HG03097 (cell line): ENCODE results near the gene XRCC1.
"Not testable (repeated sequence)": the region's sequence is repeated elsewhere in the genome, so short reads cannot be mapped to it uniquely, and the experiment has no call there.

Experiments
- ATAC-seq: cut with Tn5 transposase; IDR thresholded peaks from one replicate; pipeline ENCODE4 v1.9.1; 2021; ENCODE audit not compliant: unreplicated experiment, low FRiP score

The XRCC1 gene

DNA sequence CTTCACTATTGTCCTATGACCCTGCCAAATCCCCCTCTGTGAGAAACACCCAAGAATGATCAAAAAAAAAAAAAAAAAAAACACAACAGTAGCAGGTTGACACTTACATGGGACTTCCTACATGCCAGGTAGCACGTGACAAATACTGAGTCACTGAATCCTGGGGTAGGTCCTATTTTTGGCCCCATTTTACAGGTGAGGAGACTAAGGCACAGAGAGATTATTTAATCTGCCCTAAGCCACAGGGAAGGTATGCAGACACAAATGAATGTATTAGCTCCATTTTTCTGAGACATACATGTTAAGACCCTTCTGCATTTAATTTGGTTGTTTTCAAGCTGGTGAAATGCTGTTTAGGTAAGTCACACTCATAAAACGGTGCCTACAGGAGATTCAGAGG is 26.6 kb downstream of the XRCC1 start:
- no peak for ATAC-seq

DNA sequence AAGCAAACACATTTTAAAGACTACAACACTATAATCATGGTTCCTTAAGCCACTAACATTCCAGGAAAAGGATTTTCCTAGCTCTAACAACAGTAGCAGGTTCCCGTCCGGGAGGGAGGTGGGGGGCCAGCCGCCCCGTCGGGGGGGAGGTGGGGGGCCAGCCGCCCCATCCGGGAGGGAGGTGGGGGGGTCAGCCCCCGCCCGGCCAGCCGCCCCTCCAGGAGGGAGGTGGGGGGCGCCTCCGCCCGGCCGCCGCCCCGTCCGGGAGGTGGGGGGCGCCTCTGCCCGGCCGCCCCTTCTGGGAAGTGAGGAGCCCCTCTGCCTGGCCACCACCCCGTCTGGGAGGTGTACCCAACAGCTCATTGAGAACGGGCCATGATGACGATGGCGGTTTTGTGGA is 27.4 kb downstream of the XRCC1 start:
- not testable (repeated sequence) for ATAC-seq

DNA sequence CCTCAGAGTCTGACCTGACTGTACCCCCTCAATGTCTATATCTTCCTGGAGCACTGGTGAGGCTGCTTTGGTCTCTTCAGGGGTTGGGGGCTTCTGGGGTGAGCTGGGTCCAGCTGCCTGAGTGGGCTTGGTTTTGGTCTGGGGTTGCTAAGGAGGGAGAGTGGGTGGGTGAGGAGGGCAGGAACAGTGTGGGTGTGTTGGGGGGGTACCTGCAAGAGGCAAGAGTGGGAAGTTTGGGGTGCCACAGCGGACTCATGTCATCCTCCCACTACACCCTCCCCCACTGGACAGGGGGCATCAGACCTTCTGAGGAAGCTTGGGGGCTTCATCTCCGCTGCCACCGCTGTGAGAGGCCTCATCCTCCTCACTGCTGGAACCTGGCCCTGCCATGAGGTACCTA is 28.7 kb downstream of the XRCC1 start:
- ATAC-seq = no peak

DNA sequence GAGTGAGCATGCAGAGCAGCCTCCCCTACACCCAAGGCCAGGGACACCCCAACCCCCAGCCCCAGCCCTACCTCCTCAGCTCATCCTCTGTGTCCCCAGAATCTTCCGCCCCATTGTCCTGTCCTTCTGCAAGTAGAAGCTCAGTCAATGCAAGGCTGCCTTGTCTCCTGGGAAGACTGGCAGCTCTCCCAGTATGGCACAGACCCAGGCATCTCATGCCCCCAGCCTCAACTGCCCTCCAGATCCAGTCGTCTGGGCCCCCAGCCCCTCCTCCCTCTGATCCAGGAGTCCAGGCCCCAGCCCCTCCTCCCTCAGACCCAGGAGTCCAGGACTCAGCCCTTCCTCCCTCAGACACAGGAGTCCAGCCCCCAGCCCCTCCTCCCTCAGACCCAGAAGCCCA is 29.3 kb downstream of the XRCC1 start:
- no peak for ATAC-seq

DNA sequence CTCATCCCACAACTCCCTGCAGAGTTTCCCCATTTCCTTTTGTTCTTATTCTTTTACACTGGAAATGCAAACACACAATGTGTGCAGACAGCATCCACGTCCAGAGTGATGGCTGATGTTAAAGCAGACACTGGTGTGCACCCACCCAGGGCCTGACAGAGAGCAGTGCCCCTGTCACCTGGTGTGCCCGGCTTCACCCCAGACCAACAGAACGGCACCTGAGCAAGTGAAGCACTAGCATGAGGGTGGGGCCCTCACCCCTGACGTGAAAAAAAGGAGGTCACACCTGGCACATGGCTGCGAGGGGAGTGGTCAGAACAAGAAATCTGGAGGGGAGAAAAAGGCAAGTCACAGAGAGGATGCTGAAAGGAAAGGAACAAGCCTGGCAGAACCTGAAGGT is 30.1 kb downstream of the XRCC1 start:
- no peak for ATAC-seq

DNA sequence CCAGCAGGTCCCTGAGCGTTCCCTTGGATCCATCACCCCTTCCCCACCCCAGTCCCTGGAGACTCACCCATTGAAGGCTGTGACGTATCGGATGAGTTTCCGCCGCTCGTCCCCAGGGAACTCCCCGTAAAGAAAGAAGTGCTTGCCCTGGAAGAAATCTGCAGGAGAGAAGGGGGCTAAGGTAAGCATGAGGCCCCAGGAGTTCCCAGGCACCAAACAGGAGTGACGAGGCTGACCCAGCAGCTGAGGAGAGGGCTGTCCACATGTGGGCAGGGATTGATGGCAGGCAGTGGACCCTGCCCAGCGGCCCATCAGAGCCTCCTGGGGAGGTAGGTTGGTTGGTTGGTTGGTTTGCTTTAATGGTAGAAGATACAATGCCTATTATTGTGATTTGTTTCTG is 31.2 kb downstream of the XRCC1 start:
- ATAC-seq = no peak

DNA sequence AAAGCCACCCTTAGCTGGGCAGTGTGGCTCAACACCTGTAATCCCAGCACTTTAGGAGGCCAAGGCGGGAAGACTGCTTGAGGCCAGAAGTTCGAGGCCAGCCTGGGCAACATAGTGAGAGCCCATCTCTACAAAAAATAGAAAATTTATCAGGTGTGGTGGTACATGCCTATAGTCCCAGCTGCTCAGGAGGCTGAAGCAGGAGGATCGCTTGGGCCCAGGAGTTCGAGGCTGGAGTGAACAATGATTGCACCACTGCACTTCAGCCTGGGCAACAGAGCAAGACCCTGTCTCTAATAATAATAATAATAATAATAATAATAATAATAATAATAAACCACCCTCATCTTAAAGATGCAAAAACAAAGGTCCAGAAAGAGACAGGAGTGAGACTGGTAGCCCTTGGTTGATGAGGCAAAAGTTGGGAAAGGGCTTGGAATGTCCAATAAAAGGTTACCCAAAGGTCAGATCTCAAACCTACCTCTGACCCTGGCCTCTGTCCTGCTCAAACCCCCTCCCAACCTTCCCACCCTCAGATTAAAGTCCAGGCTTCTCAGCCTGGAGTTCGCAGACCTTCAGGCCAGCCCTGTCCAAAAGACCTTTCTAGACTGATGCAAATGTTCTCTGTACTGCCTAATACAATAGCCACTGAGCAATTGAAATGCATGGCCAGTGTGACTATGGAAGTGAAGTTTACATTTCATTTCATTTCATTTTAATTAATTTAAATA is 33.2 kb downstream of the XRCC1 start:
- ATAC-seq = no peak

DNA sequence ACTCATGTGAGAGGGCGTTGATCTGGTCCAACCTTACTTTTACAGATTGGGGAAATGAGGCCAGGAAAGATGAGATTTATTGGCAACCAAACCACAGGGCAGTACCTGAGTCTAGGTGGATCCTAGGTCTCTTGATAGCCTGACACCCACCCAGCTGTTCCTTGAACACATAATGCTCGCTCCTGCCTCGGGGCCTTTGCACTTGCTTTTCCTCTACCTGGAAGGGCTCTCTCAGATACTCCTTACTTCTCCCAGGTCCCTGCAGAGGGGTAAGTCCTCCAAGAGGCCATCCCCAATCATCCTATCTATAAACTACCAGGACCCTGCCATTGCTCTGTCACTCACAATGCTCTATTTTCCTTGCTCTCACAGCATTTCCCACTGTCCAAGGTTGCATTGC is 34.9 kb downstream of the XRCC1 start:
- no peak for ATAC-seq

DNA sequence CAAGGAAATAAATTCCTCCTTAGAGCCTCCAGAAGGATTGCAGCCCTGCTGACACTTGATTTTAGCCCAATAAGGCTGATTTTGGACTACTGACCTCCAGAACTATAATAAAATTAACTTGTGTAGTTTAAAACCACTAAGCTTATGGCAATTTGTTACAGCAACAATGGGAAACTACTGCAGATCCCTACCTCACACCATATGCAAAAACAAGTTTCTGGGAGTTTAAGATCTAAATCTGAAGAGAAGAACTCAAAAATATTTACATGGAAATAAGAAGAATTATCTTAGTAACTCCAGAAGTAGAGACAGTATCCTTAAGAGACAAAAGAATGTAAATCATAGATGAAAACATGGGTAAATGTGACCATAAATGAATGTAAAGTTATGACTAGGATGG is 36.4 kb downstream of the XRCC1 start:
- no peak for ATAC-seq

DNA sequence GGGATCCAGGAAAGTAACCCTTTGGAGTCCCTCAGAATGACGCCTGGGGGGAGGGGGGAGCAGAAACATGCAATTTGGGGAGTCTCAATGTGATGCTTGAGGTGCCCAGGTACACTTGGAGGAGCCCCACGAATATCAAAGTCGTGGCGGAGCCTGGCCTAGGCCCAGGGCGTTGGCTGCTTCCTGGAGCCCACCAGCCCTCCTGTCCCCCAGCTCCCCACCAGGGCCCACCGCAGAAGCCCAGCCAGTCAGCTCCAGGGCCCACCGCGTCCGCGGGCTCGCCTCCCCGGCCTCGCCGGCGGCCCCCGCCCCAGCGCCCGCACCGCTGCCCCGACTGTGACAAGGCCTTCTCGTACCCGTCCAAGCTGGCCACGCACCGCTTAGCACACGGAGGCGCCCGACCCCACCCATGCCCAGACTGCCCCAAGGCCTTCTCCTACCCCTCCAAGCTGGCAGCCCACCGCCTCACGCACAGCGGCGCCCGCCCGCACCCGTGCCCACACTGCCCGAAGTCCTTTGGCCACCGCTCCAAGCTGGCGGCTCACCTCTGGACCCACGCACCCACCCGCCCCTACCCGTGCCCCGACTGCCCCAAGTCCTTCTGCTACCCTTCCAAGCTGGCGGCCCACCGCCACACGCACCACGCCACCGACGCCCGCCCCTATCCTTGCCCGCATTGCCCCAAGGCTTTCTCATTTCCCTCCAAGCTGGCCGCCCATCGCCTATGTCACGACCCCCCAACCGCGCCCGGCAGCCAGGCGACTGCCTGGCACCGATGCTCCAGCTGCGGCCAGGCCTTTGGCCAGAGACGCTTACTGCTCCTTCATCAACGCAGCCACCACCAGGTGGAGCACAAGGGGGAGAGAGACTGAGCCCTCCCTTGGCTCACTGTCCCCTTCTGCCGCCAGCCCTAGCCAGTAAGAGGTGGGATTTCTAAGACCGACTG is 40.2 kb downstream of the XRCC1 start:
- ATAC-seq = no peak

DNA sequence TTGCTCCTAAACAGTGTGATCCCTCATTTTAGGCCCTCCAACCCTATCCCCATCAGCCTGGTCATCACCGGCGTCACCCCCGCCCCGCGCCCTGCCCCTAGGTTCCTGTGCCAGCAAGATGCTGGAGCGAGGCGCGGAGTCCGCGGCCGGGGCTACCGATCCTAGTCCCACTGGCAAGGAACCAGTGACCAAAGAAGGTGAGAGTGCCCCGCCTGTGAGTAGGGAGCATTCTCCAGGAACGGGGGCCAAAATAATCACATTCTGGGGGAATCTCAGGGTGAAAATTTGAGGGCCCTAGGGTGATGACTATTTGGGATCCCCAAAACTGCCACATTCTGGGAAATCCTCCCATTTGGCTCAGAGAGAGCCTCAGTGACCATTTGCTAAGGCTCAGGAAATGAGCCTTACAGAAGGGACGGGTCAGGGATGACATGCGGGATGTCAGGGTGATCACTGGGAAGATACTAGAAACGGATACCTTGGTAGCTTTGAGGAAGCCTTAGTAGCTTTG is 41.0 kb downstream of the XRCC1 start:
- ATAC-seq = no peak

DNA sequence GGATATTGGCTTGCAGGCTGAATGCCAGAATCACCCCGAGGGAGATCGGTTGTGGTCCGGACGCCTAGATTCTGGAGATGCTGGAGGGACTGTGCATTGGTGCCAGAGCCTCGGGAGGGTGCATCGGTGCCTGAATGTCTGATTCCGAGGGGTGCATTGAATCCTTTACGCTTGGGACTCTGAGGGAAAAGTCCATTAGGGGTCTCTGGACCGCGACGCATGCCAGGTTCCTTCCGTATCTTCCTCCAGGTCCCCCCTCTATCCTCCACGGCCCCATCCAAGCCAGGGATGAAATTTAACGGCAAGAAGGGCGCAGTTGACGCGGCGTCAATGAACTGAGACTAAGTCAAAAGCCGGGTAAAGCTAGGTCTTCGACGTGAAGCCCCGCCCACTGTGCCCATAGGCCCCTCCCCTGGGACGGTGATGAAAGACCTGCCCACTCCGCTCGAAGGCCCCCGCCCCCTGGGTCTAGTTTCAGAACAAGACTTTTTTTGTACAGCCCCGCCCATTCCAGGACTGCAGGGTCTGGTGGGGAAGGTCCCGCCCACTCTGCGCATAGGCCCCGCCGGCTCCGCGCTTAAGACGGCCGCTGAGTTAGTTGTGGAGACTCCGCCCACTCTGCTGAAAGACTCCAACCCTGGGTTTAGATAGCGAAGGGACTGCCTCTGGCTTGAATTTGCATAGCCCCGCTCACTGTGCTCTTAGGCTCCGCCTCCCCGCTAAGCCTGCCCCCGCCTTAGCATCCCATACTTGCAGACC is 41.6 kb downstream of the XRCC1 start:
- peak; percentile 55 for ATAC-seq

DNA sequence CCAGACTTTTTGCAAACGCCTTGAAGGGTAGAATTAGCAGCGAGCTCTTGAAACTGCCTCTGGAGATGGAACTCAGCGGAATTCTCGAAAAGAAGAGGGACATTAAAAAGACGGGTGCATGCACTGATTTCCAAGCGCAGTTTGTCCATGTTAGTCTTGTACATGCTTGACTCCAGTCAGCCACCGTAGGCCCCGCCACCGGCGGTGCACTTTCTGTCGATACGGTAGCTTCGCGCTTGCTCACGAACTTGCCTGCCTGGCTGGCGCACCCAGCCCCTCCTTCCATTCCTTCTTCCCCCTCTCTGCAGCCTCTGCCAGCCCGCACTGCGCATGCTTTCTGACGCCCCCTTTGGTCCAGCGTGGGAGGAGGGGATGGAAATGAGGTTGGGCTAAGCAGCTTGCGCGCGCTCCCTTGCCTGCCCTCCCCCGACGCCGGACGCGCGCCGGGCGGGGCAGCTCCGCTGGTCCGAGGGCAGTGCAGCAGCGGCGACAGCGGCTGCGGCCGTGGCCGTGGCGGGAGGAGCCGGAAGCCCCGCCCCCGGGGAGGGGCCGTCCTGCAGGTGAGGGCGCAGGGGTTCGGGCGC is 42.3 kb downstream of the XRCC1 start, which contains the start of gene ZNF575:
Gene ZNF575 (plus strand): TSS at position 227 of the 584 bp plus-strand sequence. CDS start 1,235 bp downstream, outside the sequence.
- ATAC-seq = peak; percentile 56

DNA sequence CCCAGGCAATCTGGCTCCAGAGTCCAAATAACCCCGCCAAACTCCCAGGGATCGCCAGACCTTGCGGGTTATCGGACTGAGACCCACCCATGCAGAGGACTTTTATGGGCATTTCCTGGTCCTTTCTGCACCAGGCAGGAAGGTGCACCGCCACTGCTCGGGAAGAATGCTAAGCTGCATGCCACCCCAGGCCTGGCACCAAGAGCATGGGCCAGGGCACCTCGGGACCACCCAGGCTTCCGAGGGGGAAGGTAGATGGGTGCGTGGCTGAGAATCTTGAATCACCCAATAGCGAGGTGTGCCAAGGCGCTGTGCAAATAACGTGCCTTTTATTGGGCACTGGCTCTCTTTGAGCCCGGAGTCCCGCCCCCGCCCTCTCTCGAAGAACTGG is 42.8 kb downstream of the XRCC1 start:
- no peak for ATAC-seq

DNA sequence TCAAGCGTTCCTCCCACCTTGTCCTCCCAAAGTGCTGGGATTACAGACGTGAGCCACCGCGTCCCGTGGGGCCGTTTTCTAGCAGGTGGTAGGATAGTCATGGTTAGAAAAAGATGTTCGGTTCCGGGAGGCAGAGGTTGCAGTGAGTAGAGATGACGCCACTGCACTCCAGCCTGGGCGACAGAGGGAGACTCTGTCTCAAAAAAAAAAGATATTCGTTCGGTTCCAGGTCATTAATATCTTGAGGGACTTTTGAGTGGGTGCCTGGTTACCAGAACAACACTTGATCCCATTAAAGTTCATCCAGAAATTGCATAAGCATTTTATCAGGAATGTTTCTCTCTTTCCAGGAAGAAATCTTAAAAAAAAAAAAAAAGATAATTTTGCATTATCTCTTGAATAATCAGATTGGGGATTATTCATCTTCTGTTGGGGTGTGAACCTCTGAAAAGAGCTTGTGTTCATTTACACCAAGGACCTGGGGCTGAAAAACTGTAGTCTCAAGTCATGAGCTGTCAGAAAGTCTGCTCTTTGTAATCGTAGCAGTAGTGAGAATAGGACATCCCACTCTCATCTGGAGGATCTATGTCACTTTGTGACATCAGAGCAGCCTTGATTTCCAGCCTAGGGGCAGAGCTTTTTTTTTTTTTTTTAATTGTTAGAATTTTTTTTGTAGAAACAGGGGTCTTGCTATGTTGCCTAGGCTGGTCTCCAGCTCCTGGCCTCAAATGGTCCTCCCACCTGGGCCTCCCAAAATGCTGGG is 47.3 kb downstream of the XRCC1 start:
- no peak for ATAC-seq

DNA sequence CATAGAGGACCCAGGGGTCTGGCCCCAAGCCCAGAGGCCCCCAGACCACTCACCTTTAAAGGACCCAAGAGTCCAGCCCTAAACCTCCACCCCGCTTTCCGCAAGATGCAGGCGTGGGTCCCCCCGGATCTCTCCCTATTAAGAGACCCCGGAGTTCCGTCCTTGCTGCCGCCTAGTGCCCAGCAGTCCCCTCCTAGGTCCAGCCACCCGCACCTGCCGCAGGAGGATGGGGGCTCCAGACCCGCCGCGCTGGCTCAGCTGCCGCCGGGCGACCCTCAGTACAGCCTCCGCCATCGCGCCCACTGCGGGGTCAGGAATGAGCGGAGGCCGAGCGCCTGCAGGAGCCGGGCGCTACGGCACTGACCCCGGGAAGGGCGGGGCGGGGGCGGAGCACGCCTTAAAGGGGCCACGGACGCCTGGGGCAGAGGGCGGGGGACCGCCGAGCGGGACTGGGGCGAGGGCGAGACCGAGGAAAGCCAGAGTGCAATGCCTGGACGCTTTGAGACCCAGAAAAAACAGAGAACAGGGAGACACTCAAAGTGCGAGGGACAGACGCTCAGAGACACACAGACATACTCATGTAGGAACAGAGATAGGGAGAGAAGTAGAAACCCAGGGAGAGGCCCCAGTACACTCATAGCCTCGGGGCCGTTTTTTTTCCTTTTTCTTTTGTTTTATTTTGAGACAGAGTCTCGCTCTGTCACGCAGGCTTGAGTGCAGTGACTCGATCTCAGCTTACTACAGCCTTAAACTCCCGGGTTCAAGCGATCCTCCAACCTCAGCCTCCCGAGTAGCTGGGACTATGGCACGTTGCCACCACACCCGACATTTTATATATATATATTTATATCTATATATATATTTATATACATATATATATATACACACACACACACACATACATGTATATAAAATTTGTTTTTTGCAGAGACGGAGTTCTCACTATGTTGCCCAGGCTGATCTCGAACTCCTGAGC is 48.2 kb downstream of the XRCC1 start, which contains the start of gene ETHE1:
Gene ETHE1 (minus strand): TSS at position 318 of the 976 bp plus-strand sequence. CDS start 24 bp downstream, at position 294.
- ATAC-seq = peak; percentile 59

DNA sequence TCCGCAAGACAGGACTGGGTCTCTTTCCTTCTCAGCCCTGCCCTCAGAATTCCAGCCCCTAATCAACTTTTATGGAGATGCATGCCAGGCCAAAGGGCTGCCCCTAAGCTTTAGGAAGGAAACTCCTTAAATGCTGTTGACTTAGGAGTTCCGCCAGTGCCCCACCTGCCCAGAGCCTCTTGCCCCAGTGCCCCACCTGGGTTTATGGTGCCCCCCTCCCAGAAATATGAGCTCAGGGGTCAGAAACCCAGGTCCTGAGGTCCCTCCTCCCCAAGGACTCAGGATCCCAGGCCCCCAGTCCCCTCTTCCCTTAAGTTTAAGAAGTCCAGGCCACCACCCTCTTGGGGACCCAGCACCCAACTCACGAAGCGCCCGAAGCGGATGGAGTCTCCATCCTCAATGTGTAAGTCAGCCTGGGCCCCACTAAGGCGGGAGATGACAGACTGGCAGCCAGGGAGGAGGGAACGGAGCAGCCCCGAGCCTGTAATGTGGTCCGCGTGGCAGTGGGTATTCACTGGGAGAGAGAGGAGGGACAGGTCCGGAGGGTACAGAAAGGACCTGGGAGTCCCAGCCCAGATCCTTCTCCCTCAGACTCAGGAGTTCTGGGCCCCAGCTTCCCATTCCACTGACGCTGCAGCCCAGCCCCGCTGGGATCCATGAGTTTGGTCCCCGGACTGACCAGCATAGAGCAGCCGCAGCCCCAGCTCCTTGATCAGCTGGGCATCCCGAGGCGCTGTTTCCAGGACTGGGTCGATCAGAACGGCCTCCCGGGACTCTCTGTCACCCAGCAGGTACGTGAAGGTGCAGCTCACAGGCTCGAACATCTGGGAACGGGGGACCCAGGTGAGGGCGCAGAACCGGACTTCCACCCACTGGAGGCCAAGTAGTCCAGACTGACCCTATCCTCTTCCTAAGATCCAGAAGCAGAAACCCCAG is 49.2 kb downstream of the XRCC1 start:
- ATAC-seq = no peak
